Measurements from ENCODE around the gene C10orf71.

The C10orf71 gene

GRCh38 chr10:49279015-49279880 is 19.7 kb upstream of the C10orf71 start:
- Mint-ChIP-seq H3K27me3 (peaks cover 7% of the 10 kb centered on the region), H3K9me3 (no peaks in the 10 kb centered on the region), H3K4me3 (no peak overlapping the region), H3K27ac (no peak overlapping the region), H3K36me3 (no peaks in the 10 kb centered on the region), H3K4me1 (peaks cover 2% of the 10 kb centered on the region)
- ATAC-seq (ENCODE audit: low read depth), result no peak
- DNase-seq (ENCODE audit: low spot score in 2 of 2), result no peak

GRCh38 chr10:49280001-49280408 is 19.0 kb upstream of the C10orf71 start:
- no peak overlapping the region for H3K27ac Mint-ChIP-seq
- DNase-seq (ENCODE audit: low spot score in 2 of 2) (no peak), ATAC-seq (ENCODE audit: low read depth) (no peak)
- H3K9me3 Mint-ChIP-seq, result no peaks in the 10 kb centered on the region
- H3K4me1 Mint-ChIP-seq, result peaks cover 2% of the 10 kb centered on the region
- no peak overlapping the region for H3K4me3 Mint-ChIP-seq
- peaks cover 9% of the 10 kb centered on the region for H3K27me3 Mint-ChIP-seq
- H3K36me3 Mint-ChIP-seq, result no peaks in the 10 kb centered on the region

GRCh38 chr10:49281461-49281860 is 17.5 kb upstream of the C10orf71 start:
- ATAC-seq (ENCODE audit: low read depth) (no peak), DNase-seq (ENCODE audit: low spot score in 2 of 2) (no peak)
- H3K27me3 Mint-ChIP-seq, result peaks cover 9% of the 10 kb centered on the region
- no peak overlapping the region for H3K4me3 Mint-ChIP-seq
- H3K36me3 Mint-ChIP-seq, result no peaks in the 10 kb centered on the region
- no peaks in the 10 kb centered on the region for H3K9me3 Mint-ChIP-seq
- H3K4me1 Mint-ChIP-seq, result peaks cover 2% of the 10 kb centered on the region
- H3K27ac Mint-ChIP-seq, result no peak overlapping the region

GRCh38 chr10:49282306-49282705 is 16.7 kb upstream of the C10orf71 start:
- H3K36me3 Mint-ChIP-seq, result no peaks in the 10 kb centered on the region
- H3K27ac Mint-ChIP-seq, result no peak overlapping the region
- H3K9me3 Mint-ChIP-seq, result no peaks in the 10 kb centered on the region
- peaks cover 2% of the 10 kb centered on the region for H3K4me1 Mint-ChIP-seq
- ATAC-seq (ENCODE audit: low read depth), result no peak
- H3K4me3 Mint-ChIP-seq, result no peak overlapping the region
- peaks cover 9% of the 10 kb centered on the region for H3K27me3 Mint-ChIP-seq
- DNase-seq (ENCODE audit: low spot score in 2 of 2), result no peak

GRCh38 chr10:49282879-49283341 is 16.1 kb upstream of the C10orf71 start:
- H3K36me3 Mint-ChIP-seq, result no peaks in the 10 kb centered on the region

GRCh38 chr10:49283491-49283890 is 15.5 kb upstream of the C10orf71 start:
- ATAC-seq (ENCODE audit: low read depth) (no peak), DNase-seq (ENCODE audit: low spot score in 2 of 2) (no peak)
- H3K27me3 Mint-ChIP-seq, result peaks cover 9% of the 10 kb centered on the region
- no peaks in the 10 kb centered on the region for H3K9me3 Mint-ChIP-seq
- H3K36me3 Mint-ChIP-seq, result no peaks in the 10 kb centered on the region
- no peak overlapping the region for H3K4me3 Mint-ChIP-seq
- no peak overlapping the region for H3K27ac Mint-ChIP-seq
- no peaks in the 10 kb centered on the region for H3K4me1 Mint-ChIP-seq

More at GRCh38 chr10:49282879-49283341, 16.1 kb upstream of the C10orf71 start:
- ATAC-seq (ENCODE audit: low read depth) (no peak), DNase-seq (ENCODE audit: low spot score in 2 of 2) (no peak)
- Mint-ChIP-seq H3K9me3 (no peaks in the 10 kb centered on the region), H3K27ac (no peak overlapping the region), H3K27me3 (peaks cover 9% of the 10 kb centered on the region), H3K4me3 (no peak overlapping the region), H3K4me1 (no peaks in the 10 kb centered on the region)

- no peak overlapping the region for H3K27ac Mint-ChIP-seq
- H3K4me1 Mint-ChIP-seq, result no peaks in the 10 kb centered on the region
- no peaks in the 10 kb centered on the region for H3K36me3 Mint-ChIP-seq
- no peaks in the 10 kb centered on the region for H3K9me3 Mint-ChIP-seq
- H3K4me3 Mint-ChIP-seq, result no peak overlapping the region
- peaks cover 9% of the 10 kb centered on the region for H3K27me3 Mint-ChIP-seq
- no peak for ATAC-seq (ENCODE audit: low read depth)
- no peak for DNase-seq (ENCODE audit: low spot score in 2 of 2)
Observed at GRCh38 chr10:49284356-49284755, 14.6 kb upstream of the C10orf71 start.

- ATAC-seq (ENCODE audit: low read depth), result no peak
- H3K9me3 Mint-ChIP-seq, result no peaks in the 10 kb centered on the region
- no peaks in the 10 kb centered on the region for H3K36me3 Mint-ChIP-seq
- H3K4me3 Mint-ChIP-seq, result no peak overlapping the region
- no peaks in the 10 kb centered on the region for H3K4me1 Mint-ChIP-seq
- no peak overlapping the region for H3K27ac Mint-ChIP-seq
- peaks cover 7% of the 10 kb centered on the region for H3K27me3 Mint-ChIP-seq
- no peak for DNase-seq (ENCODE audit: low spot score in 2 of 2)
Observed at GRCh38 chr10:49285232-49285631, 13.7 kb upstream of the C10orf71 start.

GRCh38 chr10:49286686-49287085 is 12.3 kb upstream of the C10orf71 start:
- no peaks in the 10 kb centered on the region for H3K36me3 Mint-ChIP-seq
- no peak for DNase-seq (ENCODE audit: low spot score in 2 of 2)
- H3K9me3 Mint-ChIP-seq, result no peaks in the 10 kb centered on the region
- H3K4me1 Mint-ChIP-seq, result no peaks in the 10 kb centered on the region
- peaks cover 6% of the 10 kb centered on the region for H3K27me3 Mint-ChIP-seq
- H3K27ac Mint-ChIP-seq, result peak overlapping the region; percentile 4
- no peak for ATAC-seq (ENCODE audit: low read depth)
- no peak overlapping the region for H3K4me3 Mint-ChIP-seq

- H3K9me3 Mint-ChIP-seq, result no peaks in the 10 kb centered on the region
Observed at GRCh38 chr10:49287689-49288340, 11.2 kb upstream of the C10orf71 start.

GRCh38 chr10:49288341-49289065 is 10.5 kb upstream of the C10orf71 start:
- ATAC-seq (ENCODE audit: low read depth), result no peak
- H3K4me3 Mint-ChIP-seq, result no peak overlapping the region
- H3K27me3 Mint-ChIP-seq, result peaks cover 12% of the 10 kb centered on the region
- H3K9me3 Mint-ChIP-seq, result no peaks in the 10 kb centered on the region
- peaks cover 4% of the 10 kb centered on the region for H3K4me1 Mint-ChIP-seq
- no peak overlapping the region for H3K27ac Mint-ChIP-seq
- no peak for DNase-seq (ENCODE audit: low spot score in 2 of 2)
- no peaks in the 10 kb centered on the region for H3K36me3 Mint-ChIP-seq

More at GRCh38 chr10:49287689-49288340, 11.2 kb upstream of the C10orf71 start:
- DNase-seq (ENCODE audit: low spot score in 2 of 2) (no peak), ATAC-seq (ENCODE audit: low read depth) (no peak)
- H3K27me3 Mint-ChIP-seq, result peaks cover 8% of the 10 kb centered on the region
- H3K27ac Mint-ChIP-seq, result no peak overlapping the region
- peaks cover under 1% of the 10 kb centered on the region for H3K4me1 Mint-ChIP-seq
- H3K36me3 Mint-ChIP-seq, result no peaks in the 10 kb centered on the region
- no peak overlapping the region for H3K4me3 Mint-ChIP-seq

GRCh38 chr10:49289480-49289879 is 9.5 kb upstream of the C10orf71 start:
- Mint-ChIP-seq H3K9me3 (no peaks in the 10 kb centered on the region), H3K4me1 (peaks cover 4% of the 10 kb centered on the region), H3K27ac (no peak overlapping the region), H3K36me3 (no peaks in the 10 kb centered on the region), H3K4me3 (no peak overlapping the region), H3K27me3 (peaks cover 12% of the 10 kb centered on the region)
- ATAC-seq (ENCODE audit: low read depth) (no peak), DNase-seq (ENCODE audit: low spot score in 2 of 2) (no peak)

- no peak overlapping the region for H3K4me3 Mint-ChIP-seq
- peaks cover 9% of the 10 kb centered on the region for H3K27me3 Mint-ChIP-seq
- no peaks in the 10 kb centered on the region for H3K36me3 Mint-ChIP-seq
- no peaks in the 10 kb centered on the region for H3K9me3 Mint-ChIP-seq
- ATAC-seq (ENCODE audit: low read depth) (no peak), DNase-seq (ENCODE audit: low spot score in 2 of 2) (no peak)
- H3K27ac Mint-ChIP-seq, result no peak overlapping the region
- H3K4me1 Mint-ChIP-seq, result peaks cover 4% of the 10 kb centered on the region
Observed at GRCh38 chr10:49290131-49290530, 8.8 kb upstream of the C10orf71 start.

GRCh38 chr10:49290607-49291006 is 8.4 kb upstream of the C10orf71 start:
- H3K27ac Mint-ChIP-seq, result no peak overlapping the region
- H3K4me3 Mint-ChIP-seq, result no peak overlapping the region
- H3K9me3 Mint-ChIP-seq, result no peaks in the 10 kb centered on the region
- H3K27me3 Mint-ChIP-seq, result peaks cover 9% of the 10 kb centered on the region
- ATAC-seq (ENCODE audit: low read depth) (no peak), DNase-seq (ENCODE audit: low spot score in 2 of 2) (no peak)
- H3K36me3 Mint-ChIP-seq, result no peaks in the 10 kb centered on the region
- H3K4me1 Mint-ChIP-seq, result peaks cover 4% of the 10 kb centered on the region
